Effector CD8-positive, alpha-beta T cell (primary cell): Measurements from ENCODE around the gene FZD7.

Experiments used
- DNase-seq: peaks from one replicate; lab custom pipeline; 2025; lab: John Stamatoyannopoulos, UW

Gene FZD7

DNA sequence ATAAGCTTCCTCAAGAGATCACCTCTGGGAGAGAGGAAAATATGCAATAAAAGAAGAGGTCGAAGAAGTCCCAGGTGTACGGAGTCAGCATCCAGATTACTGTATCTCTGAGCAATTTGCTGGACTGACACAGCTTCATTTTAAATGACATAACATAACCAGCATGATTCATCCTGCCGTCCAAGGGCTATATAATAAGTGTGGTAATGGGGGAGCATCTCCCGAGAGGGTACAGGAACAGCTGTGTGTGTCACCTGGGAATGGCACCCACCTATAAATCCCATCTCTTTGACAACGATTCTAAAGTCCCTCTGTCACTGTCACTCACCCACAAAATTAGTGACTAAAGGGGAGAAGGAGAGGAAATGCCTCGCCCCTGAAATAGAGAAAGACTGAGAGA, 19.3 kb upstream of the FZD7 start:
- no peak for DNase-seq

DNA sequence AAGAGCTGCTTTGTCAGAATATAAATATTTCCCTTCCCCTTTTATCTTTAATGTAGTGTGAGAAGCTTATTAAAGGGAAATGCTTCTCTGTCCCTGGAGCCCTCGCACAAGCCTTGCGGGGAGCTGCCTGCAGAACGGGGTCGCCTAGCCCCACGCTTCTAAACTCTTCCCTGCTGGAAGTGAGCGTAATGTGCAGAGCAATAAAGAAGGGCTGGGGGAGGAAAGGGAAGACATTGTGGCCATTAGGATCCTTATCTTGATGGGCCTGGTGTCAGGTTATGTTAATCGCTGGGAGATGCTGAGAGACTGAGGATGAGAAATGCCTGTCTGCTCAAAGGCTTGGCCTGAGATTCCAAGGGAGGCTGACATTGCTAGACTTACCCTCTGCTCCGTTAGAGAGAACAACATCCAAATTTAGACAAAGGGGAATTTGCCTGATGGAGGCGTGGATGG, 18.9 kb upstream of the FZD7 start:
- DNase-seq, result no peak

DNA sequence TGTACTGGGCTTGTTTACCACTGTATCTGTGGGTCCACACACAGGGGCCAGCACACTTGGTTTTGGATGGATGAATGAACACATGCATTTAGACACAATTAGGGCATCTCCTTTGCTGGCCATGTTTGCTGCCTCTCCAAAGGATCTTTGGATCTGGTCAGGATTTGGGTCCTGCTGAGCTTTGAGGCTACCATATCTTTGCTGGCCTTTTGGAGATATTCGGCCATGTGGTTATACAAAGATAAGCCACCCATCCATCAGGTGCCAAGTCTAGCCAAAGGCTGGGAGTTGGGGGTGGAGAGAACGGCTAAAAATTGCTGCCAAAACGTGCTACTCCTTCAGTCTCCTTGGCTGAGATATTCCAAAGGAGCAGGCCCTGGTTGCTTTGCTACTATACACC, 18.2 kb upstream of the FZD7 start:
- no peak for DNase-seq

DNA sequence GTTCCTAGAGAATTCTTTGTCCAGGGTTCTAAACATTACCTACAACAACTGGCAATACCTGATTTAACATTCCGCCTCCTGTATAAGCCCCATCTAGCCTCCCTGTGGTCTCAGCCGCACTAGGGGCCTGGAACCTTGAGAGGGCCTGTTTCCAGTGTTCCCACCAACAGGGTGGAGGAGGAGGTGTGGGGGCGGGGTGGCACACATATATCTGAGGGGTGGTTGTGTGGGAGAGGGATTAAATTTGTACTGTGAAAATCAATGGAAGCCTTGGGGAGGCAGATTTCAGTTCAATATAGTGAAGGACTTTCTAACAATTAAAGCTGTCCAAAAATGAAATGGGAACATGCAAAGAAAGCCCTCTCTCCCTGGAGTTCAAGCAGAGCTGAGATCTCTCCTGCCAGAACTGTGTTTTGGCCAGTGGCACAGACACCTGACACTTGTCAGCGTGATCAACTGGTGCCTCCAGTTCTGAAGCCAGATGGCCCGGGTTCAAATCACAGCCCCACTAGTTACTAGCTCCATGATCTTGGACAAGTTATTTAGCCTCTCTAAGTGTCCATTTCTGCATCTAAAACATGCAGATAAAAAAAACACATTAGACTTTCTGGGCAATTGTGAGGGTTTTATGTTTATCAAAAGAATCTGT, 17.0 kb upstream of the FZD7 start:
- DNase-seq, result no peak

DNA sequence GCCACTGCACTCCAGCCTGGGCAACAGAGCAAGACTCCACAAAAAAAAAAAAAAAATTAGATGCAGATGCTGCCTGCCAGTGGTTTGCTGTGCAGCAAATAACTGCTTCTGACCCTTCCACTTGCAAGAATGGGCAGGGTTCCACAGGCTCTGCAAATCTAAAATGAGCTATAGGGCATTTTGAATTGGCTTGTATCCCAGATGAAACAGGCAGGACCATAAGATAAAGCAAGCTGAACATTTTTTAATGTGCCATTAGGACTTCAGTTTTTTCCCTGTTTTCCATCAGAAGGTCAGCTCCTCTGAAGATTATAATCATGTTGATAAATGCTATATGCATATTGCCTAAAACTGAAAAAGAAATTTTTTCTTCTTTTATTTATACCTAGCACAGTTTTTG, 15.7 kb upstream of the FZD7 start:
- DNase-seq, result no peak

DNA sequence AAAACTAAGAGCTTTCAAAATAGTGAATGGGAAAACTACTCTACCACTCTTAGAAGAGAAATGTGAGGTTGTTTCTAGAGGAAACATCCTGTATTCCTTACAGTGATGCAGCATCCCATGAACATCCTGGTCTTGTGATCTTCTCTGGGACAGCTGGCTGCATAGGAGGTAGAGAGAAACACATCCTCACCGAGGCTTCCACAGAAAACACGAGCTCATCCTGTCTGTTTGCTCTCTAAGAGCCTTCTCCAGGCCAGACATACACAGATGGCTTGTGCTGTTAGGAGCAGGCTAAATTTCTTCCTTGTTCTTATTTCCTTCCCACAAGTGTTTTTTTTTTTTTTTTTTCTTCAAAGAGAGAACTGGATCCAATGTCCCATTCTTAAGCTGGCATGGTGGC, 14.7 kb upstream of the FZD7 start:
- DNase-seq, result no peak

DNA sequence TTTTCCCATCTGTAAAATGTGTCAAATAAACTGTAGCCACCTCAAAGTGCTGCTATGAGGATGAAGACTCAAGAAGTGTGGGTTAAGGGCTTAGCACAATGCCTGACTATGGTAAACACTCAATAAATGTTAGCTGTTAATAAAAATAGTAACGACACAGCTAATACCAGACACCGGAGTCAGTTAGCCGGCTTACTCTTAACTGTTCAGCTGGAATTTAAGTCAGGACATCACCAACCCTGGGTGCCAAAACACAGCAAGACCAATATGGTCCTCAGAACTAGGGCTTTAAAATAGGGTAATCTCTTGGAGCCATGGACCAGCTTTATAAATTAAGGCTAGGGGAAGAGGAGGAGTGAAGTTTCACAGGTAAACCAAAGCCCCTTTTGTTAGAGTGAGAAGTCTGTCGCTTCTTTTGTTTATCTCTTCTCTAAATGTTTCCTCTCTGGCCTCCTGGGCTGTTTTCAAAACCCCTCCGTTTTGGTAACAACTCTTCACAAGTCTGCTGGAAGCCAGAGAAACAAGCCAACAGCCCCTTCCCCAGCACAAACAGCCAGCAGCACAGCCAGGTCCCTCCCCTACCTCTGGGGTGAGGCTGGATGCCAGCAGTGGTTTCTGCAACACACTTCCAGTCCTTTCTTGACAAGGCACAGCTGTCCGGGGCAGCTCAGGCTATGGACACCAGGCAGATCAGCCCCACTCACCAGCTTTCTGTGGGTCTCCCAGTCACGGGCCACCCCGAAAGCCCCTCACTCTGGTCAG, 13.8 kb upstream of the FZD7 start:
- no peak for DNase-seq

DNA sequence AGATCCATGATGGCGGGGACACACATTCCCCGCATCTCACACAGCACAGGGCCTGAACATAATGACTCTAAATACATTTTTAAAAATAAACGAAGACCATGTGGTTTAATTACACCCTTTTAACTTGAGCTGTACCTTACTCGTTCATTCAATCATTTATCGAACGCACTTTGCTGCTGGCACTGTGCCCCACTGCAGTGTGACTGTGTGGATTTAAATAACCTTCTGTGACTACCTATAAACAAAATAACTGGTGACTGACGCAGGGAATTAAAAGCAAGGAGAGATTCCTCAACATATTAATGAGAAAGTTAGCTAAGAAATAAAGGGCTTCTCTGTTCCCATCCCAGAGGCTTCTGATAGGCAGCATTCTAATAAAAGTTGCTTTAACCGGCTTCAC, 10.9 kb upstream of the FZD7 start:
- DNase-seq, result no peak

DNA sequence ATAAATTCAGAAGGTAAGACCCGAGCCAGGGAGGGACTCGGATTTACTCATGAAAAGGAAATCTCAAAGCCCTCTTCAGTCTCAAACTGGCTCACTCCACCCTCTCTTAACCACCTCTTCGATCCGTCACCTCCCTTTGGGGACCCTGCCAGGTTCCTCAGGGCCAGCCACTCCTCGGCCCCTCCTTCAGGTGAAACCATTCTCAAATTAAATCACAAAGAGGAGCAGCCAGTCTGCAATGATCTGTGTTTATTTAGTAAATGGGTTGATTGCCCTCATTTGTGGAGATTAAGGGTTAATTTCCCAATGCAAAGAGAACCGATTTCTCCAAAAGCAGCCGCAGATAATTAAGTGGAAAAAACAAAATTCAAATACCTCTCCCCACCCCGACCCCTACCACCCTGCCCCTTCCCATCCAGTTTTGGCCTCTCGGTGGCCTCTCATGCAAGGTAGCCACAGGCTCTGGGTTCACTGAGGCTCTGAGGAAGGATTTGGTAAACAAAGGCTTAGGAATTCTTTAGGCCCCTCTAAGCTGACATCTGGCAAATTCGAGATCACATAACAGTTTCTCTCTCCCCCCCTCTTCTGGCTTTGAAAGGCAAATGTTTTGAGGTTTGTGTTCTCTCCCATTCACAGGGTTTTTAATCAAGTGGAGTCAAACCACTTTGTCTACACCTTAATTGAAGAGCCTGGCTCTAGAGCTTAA, 10.3 kb upstream of the FZD7 start:
- DNase-seq, result no peak

DNA sequence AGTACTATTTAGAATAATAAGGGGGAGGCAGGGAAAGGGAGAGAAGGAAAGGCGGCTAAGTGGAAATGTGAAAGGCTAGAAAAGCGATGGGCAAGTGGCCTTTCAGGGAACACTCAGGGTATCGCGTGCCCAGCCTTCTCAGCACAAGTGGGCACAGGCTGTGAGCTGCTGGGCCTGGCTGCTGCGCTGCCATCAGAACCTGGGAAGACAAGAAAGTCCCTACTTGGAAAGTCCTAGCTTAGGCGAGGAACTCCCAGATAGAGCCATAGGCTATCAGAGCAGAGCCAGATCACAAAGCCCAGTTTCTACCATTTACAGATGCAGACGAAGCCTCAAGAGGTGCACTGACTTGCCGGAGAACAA, 9.8 kb upstream of the FZD7 start:
- no peak for DNase-seq

DNA sequence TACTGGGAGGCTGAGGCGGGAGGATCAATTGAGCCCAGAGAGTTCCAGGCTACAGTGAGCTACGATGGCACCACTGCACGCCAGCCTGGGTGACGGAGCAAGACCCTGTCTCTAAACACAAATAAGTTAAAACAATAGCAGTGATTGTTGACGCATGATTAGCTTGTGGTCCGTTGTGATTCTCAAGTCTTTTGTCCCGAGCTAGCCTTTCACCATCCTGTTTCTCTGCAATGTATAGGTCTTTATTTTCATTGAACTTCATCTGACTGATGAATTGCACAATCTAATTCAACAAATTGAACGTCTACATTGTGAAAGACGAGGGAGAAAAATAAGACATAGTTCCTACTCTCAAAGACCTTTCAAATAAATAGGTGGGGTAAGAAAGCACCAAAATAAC, 8.8 kb upstream of the FZD7 start:
- no peak for DNase-seq

DNA sequence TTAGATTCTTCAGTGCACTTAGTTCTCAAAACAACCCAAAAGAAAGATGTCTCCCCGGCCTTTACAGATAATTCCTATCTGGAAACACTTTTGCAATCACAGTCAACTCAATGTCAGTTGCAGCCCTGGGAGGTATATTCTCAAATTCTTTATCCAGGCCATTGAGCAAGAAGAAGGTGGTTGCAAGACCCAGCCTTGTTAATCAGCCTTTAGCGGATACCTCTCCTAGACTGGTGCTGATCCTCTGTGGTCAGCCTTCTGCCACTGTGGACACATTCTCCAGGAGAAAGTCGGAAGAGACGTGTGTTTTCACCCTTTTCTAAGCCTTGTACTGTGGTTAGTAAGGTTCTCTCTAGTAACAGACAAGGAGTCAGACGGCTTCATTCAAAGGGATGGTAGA, 7.8 kb upstream of the FZD7 start:
- DNase-seq, result no peak

DNA sequence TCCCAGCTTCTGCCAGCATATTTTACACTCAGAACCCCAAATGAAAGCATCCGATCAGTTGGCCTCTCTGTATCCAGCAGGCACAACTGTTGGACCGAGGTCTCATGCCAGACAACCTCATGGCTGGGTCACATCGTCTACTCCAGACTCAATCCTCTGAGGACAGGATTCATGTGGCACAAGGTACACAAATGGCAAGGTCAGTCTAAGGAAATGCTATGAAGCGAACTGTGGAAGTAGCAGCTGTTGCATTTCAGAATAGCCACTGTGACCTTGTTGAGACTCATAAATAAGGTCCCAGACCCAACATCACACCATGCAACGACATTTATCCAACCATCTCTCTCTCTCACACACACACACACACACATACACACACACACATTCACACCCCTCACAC, 7.1 kb upstream of the FZD7 start:
- DNase-seq, result no peak

DNA sequence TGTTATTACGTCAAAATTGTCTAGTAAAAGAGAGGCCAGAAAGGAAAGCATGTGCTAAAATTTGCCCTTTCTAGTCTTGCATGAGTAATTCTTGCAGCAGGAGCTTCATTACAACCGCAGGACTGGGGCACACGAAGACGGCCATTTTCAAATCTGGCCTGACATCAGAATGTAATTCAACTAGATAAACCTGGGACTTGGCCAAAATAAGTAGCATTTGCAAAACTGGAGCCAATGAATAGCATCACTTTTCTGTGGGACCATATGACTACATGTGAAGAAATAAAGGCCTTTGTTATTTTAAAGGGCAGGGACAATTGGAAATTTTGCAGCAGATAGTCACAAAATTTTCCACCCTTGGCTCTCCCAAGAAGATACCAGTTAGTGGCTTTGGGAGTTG, 3.0 kb upstream of the FZD7 start:
- DNase-seq, result no peak

DNA sequence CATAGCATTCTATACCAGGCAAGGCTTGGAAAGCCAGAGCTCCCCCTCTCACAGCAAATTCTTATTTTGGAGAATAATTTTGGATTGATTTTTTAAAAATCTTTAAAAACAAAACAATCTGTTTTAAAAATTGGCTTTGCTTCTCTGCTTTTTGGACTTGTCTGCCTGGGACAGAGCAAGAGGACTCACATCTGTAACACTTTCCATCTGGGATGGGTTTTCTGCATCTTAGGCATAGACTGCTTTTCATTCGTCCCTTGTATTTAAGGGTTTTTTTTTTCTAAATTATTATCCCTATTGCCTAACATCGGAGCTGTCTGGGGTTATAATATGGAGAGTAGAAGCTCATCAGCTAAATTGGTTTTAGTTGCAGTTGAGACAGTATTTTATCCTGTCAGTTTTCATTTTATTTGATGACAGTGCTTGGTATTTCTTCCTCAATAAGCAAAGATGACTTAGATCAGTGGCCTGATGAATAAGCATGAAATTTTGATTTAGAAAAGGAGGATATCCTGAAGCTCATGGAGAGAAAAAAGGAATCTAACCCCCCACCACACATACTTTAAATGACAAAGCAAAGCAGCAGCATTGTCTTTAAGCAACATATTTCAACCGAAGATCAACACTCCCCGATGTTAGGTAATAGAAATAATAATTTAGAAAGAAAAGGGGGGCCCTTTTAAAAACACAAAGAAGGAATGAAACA, 2.3 kb upstream of the FZD7 start:
- DNase-seq, result no peak

DNA sequence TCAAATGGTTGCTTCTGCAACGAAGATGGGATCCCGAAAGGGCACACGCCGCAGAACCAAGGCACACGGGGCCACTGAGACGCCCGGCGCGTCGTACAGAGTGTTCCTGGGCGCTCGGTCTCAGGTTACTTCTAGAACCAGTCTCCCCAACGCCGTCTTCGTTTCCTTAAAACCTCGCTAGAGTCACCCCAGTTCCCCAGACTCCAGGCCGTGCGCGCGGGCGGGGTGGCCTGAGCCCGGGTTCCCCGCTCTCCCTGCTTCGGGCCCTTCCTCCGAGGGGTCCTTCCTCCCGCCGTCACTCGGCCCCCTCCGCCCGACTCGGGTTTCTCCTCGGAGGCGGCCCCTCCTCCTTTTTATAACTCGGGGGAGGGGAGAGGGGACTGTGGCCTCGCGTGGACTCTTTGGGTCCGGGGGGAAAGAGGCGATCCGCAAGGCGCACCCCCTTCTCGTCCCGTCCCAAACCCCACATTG, 774 bp upstream of the FZD7 start:
- no peak for DNase-seq

DNA sequence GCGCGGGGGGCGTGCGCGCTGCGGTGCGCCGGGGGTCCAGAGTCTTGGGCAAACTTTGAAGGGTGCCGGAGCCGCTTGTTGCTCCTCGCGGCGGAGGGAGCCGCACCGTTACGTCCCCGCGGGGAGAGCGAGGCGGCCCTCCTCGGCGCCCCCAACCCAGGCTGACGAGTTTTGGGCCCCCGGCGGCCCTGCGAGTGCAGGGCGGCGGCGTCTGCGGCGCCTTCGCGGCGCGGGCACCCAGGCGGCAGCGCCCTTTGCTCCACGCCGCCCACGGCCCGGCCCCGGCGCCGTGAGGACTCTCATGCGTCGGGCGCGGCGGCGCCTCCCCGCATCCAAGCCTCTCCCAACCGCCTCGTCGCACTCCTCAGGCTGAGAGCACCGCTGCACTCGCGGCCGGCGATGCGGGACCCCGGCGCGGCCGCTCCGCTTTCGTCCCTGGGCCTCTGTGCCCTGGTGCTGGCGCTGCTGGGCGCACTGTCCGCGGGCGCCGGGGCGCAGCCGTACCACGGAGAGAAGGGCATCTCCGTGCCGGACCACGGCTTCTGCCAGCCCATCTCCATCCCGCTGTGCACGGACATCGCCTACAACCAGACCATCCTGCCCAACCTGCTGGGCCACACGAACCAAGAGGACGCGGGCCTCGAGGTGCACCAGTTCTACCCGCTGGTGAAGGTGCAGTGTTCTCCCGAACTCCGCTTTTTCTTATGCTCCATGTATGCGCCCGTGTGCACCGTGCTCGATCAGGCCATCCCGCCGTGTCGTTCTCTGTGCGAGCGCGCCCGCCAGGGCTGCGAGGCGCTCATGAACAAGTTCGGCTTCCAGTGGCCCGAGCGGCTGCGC, 814 bp downstream of the FZD7 start:
- no peak for DNase-seq

DNA sequence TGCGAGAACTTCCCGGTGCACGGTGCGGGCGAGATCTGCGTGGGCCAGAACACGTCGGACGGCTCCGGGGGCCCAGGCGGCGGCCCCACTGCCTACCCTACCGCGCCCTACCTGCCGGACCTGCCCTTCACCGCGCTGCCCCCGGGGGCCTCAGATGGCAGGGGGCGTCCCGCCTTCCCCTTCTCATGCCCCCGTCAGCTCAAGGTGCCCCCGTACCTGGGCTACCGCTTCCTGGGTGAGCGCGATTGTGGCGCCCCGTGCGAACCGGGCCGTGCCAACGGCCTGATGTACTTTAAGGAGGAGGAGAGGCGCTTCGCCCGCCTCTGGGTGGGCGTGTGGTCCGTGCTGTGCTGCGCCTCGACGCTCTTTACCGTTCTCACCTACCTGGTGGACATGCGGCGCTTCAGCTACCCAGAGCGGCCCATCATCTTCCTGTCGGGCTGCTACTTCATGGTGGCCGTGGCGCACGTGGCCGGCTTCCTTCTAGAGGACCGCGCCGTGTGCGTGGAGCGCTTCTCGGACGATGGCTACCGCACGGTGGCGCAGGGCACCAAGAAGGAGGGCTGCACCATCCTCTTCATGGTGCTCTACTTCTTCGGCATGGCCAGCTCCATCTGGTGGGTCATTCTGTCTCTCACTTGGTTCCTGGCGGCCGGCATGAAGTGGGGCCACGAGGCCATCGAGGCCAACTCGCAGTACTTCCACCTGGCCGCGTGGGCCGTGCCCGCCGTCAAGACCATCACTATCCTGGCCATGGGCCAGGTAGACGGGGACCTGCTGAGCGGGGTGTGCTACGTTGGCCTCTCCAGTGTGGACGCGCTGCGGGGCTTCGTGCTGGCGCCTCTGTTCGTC, 1.7 kb downstream of the FZD7 start:
- DNase-seq, result no peak

DNA sequence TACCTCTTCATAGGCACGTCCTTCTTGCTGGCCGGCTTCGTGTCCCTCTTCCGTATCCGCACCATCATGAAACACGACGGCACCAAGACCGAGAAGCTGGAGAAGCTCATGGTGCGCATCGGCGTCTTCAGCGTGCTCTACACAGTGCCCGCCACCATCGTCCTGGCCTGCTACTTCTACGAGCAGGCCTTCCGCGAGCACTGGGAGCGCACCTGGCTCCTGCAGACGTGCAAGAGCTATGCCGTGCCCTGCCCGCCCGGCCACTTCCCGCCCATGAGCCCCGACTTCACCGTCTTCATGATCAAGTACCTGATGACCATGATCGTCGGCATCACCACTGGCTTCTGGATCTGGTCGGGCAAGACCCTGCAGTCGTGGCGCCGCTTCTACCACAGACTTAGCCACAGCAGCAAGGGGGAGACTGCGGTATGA, 2.3 kb downstream of the FZD7 start:
- DNase-seq, result no peak

DNA sequence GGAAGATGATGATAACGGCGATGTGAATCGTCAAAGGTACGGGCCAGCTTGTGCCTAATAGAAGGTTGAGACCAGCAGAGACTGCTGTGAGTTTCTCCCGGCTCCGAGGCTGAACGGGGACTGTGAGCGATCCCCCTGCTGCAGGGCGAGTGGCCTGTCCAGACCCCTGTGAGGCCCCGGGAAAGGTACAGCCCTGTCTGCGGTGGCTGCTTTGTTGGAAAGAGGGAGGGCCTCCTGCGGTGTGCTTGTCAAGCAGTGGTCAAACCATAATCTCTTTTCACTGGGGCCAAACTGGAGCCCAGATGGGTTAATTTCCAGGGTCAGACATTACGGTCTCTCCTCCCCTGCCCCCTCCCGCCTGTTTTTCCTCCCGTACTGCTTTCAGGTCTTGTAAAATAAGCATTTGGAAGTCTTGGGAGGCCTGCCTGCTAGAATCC, 3.0 kb downstream of the FZD7 start:
- DNase-seq, result no peak

DNA sequence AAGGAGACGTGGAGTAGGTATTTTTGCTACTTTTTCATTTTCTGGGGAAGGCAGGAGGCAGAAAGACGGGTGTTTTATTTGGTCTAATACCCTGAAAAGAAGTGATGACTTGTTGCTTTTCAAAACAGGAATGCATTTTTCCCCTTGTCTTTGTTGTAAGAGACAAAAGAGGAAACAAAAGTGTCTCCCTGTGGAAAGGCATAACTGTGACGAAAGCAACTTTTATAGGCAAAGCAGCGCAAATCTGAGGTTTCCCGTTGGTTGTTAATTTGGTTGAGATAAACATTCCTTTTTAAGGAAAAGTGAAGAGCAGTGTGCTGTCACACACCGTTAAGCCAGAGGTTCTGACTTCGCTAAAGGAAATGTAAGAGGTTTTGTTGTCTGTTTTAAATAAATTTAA, 3.4 kb downstream of the FZD7 start:
- DNase-seq, result no peak
